GM23338 (cell line): ENCODE results near the gene SAMD4A. TPM values are rescaled to one million over a fixed set of nuclear protein-coding genes. Genes with fewer than 3 reads are reported as not detected.
A peak's percentile ranks its signal among the peaks of the same experiment; 100 is the strongest.

Experiments used
- ATAC-seq: fragments of 200-7000 bp; cut with Tn5 transposase; 3 replicates; pipeline ENCODE4 v1.9.1; 2020
- DNase-seq: peaks from one replicate; pipeline ENCODE4 v3.0.0-alpha.2; 2015; ENCODE audit warnings: low spot score
- H2AFZ ChIP-seq: fragments of 200-600 bp; sonication (generic); 2 replicates; pipeline ENCODE4 v1.8.0; 2016; ENCODE audit warnings: antibody characterized with exemption, mild to moderate bottlenecking, moderate library complexity
- H3F3A ChIP-seq: fragments of 200-600 bp; sonication (generic); replicated peaks from 2 replicates; pipeline ENCODE4 v1.8.0; 2017; ENCODE audit warnings: antibody characterized with exemption, mixed run types, low read depth
- H3K27ac ChIP-seq: fragments of 200-600 bp; sonication (generic); 2 replicates; pipeline ENCODE4 v1.6.1; 2016; ENCODE audit warnings: low read depth
- H3K27me3 ChIP-seq: fragments of 200-600 bp; sonication (generic); 2 replicates; pipeline ENCODE4 v1.8.0; 2016; ENCODE audit warnings: mild to moderate bottlenecking, mixed run types, moderate library complexity; ENCODE audit not compliant: insufficient read depth
- H3K36me3 ChIP-seq: fragments of 200-600 bp; sonication (generic); 2 replicates; pipeline ENCODE4 v1.8.0; 2016; ENCODE audit warnings: mild to moderate bottlenecking; ENCODE audit not compliant: insufficient read depth
- H3K4me1 ChIP-seq: fragments of 200-600 bp; sonication (generic); 2 replicates; pipeline ENCODE4 v1.8.0; 2016; ENCODE audit warnings: mild to moderate bottlenecking, moderate library complexity; ENCODE audit not compliant: insufficient read depth
- H3K4me2 ChIP-seq: fragments of 200-600 bp; sonication (generic); 2 replicates; pipeline ENCODE4 v1.7.1; 2017; ENCODE audit warnings: mixed run types
- H3K4me3 ChIP-seq: fragments of 200-600 bp; sonication (generic); 2 replicates; pipeline ENCODE4 v1.6.1; 2016; ENCODE audit warnings: mixed run types
- H3K79me2 ChIP-seq: fragments of 200-600 bp; sonication (generic); replicated peaks from 2 replicates; pipeline ENCODE4 v1.8.0; 2017; ENCODE audit warnings: mild to moderate bottlenecking; ENCODE audit not compliant: insufficient read depth
- H3K9me2 ChIP-seq: fragments of 200-600 bp; sonication (generic); 2 replicates; pipeline ENCODE4 v1.8.0; 2017; ENCODE audit not compliant: insufficient read depth
- H4K20me1 ChIP-seq: fragments of 200-600 bp; sonication (generic); replicated peaks from 2 replicates; pipeline ENCODE4 v1.8.0; 2017; ENCODE audit warnings: mild to moderate bottlenecking; ENCODE audit not compliant: insufficient read depth
- H3K27ac Mint-ChIP-seq: 2 replicates; pipeline ENCODE4 v1.8.0; 2020; ENCODE audit warnings: inconsistent platforms, mild to moderate bottlenecking, moderate library complexity, mixed read lengths
- H3K27me3 Mint-ChIP-seq: 3 replicates; pipeline ENCODE4 v1.8.0; 2022; ENCODE audit warnings: low read depth, mild to moderate bottlenecking, moderate library complexity, mixed read lengths, inconsistent platforms; ENCODE audit not compliant: insufficient read depth, poor library complexity
- H3K36me3 Mint-ChIP-seq: 3 replicates; pipeline ENCODE4 v1.8.0; 2021; ENCODE audit warnings: low read depth, mild to moderate bottlenecking, inconsistent platforms, moderate library complexity, mixed read lengths
- H3K4me1 Mint-ChIP-seq: 3 replicates; pipeline ENCODE4 v1.8.0; 2020; ENCODE audit warnings: mild to moderate bottlenecking, inconsistent platforms, mixed read lengths
- H3K4me3 Mint-ChIP-seq: 3 replicates; pipeline ENCODE4 v1.8.0; 2021; ENCODE audit warnings: moderate library complexity, mild to moderate bottlenecking, inconsistent platforms, mixed read lengths
- H3K9me3 Mint-ChIP-seq: 3 replicates; pipeline ENCODE4 v1.8.0; 2020; ENCODE audit warnings: moderate library complexity, mild to moderate bottlenecking, inconsistent platforms, mixed read lengths
- CREB1 ChIP-seq: fragments of 250-450 bp; sonication (Bioruptor Pico); IDR thresholded peaks from 2 replicates; pipeline ENCODE4 v1.5.0; 2020; ENCODE audit warnings: low read depth, mild to moderate bottlenecking, moderate library complexity
- EZH2 ChIP-seq: fragments of 200-600 bp; sonication (generic); IDR thresholded peaks from one replicate; pipeline ENCODE4 v1.8.0; 2017; ENCODE audit warnings: antibody characterized with exemption, mild to moderate bottlenecking, low read depth; ENCODE audit not compliant: unreplicated experiment
- JUNB ChIP-seq: IDR thresholded peaks from one replicate; pipeline ENCODE4 v1.6.1; 2016; ENCODE audit warnings: antibody characterized with exemption; ENCODE audit not compliant: unreplicated experiment
- NANOG ChIP-seq: IDR thresholded peaks from 2 replicates; pipeline ENCODE4 v1.6.1; 2016; ENCODE audit warnings: antibody characterized with exemption, borderline replicate concordance
- POLR2AphosphoS5 ChIP-seq: IDR thresholded peaks from 2 replicates; pipeline ENCODE4 v1.6.1; 2016; ENCODE audit warnings: antibody characterized with exemption, low read depth
- STAT1 ChIP-seq: IDR thresholded peaks from one replicate; pipeline ENCODE4 v1.6.1; 2016; ENCODE audit warnings: antibody characterized with exemption; ENCODE audit not compliant: unreplicated experiment
- ZNF114 ChIP-seq: fragments of 250-450 bp; sonication (Bioruptor Pico); IDR thresholded peaks from 2 replicates; pipeline ENCODE4 v1.5.0; 2020; ENCODE audit warnings: mild to moderate bottlenecking, moderate library complexity
- ZNF331 ChIP-seq: fragments of 250-450 bp; sonication (Bioruptor Pico); IDR thresholded peaks from 2 replicates; pipeline ENCODE4 v1.5.0; 2020; ENCODE audit warnings: low read depth, mild to moderate bottlenecking, moderate library complexity
- polyA plus RNA-seq: library from polyadenylated mRNA; unstranded; fragments of >200 nt; fragmentation: Nextera tagmentation; extraction: Ambion mirVana; gene quantifications from 2 replicates; pipeline ENCODE4 v1.2.1, GENCODE V29; 2016
- total RNA-seq: library from RNA; depleted of rRNA; stranded (reverse); fragments of >200 nt; shearing (Covaris generic); gene quantifications from 2 replicates; pipeline ENCODE4 v1.2.3, GENCODE V29; 2014
- TF ChIP-seq, protein P1 (sequence below): IDR thresholded peaks from one replicate; pipeline ENCODE4 v1.6.1; 2018; ENCODE audit warnings: antibody characterized with exemption; ENCODE audit not compliant: unreplicated experiment
- TF ChIP-seq, protein P2 (sequence below): IDR thresholded peaks from 2 replicates; pipeline ENCODE4 v1.6.1; 2016; ENCODE audit warnings: antibody characterized with exemption

The SAMD4A gene
- total and polyA plus RNA-seq, 2 experiments from 2014 or later = 1.6 to 6.9 TPM

DNA sequence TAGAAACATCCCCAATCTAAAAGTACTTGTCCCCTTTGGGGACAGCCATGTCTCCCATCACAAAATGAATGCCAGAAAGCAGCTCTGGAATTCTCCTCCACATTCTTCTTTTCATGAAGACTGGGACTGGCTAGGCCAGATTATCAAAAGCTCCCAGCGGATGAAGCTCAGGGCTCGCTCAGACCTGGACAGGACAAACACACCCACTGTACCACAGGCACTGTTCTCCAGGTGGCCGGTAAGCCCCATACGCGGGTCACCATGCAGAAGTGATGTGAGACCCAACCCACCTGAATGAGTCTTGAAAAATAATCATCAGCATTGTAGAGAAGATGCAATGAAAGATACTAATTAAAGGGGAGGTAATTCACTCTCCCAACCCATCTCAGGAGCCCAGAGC, 250.6 kb downstream of the SAMD4A start:
- Mint-ChIP-seq H3K36me3 (no peaks in the 10 kb centered on the region), H3K27me3 (peaks cover 9% of the 10 kb centered on the region), H3K9me3 (no peaks in the 10 kb centered on the region), H3K27ac (no peak overlapping the region), H3K4me3 (no peak overlapping the region), H3K4me1 (peaks cover 3% of the 10 kb centered on the region; the same call in 1 of the 3 replicates)
- Histone ChIP-seq H3K27me3 (no peaks in the 10 kb centered on the region), H3K4me1 (no peaks in the 10 kb centered on the region), H3K27ac (no peak overlapping the region), H3F3A (no peaks in the 10 kb centered on the region), H3K4me3 (no peak overlapping the region), H4K20me1 (no peaks in the 10 kb centered on the region), H2AFZ (peak overlapping the region; percentile 52; the same call in 1 of the 2 replicates), H3K9me2 (no peaks in the 10 kb centered on the region), H3K79me2 (no peaks in the 10 kb centered on the region), H3K4me2 (no peak overlapping the region), H3K36me3 (no peaks in the 10 kb centered on the region)
- TF ChIP-seq, protein P1, sequence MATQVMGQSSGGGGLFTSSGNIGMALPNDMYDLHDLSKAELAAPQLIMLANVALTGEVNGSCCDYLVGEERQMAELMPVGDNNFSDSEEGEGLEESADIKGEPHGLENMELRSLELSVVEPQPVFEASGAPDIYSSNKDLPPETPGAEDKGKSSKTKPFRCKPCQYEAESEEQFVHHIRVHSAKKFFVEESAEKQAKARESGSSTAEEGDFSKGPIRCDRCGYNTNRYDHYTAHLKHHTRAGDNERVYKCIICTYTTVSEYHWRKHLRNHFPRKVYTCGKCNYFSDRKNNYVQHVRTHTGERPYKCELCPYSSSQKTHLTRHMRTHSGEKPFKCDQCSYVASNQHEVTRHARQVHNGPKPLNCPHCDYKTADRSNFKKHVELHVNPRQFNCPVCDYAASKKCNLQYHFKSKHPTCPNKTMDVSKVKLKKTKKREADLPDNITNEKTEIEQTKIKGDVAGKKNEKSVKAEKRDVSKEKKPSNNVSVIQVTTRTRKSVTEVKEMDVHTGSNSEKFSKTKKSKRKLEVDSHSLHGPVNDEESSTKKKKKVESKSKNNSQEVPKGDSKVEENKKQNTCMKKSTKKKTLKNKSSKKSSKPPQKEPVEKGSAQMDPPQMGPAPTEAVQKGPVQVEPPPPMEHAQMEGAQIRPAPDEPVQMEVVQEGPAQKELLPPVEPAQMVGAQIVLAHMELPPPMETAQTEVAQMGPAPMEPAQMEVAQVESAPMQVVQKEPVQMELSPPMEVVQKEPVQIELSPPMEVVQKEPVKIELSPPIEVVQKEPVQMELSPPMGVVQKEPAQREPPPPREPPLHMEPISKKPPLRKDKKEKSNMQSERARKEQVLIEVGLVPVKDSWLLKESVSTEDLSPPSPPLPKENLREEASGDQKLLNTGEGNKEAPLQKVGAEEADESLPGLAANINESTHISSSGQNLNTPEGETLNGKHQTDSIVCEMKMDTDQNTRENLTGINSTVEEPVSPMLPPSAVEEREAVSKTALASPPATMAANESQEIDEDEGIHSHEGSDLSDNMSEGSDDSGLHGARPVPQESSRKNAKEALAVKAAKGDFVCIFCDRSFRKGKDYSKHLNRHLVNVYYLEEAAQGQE = no peak
- TF ChIP-seq ZNF114 (CRISPR knock-in tag) (no peak), NANOG (no peak)
- no peak for ATAC-seq
- no peak for DNase-seq

DNA sequence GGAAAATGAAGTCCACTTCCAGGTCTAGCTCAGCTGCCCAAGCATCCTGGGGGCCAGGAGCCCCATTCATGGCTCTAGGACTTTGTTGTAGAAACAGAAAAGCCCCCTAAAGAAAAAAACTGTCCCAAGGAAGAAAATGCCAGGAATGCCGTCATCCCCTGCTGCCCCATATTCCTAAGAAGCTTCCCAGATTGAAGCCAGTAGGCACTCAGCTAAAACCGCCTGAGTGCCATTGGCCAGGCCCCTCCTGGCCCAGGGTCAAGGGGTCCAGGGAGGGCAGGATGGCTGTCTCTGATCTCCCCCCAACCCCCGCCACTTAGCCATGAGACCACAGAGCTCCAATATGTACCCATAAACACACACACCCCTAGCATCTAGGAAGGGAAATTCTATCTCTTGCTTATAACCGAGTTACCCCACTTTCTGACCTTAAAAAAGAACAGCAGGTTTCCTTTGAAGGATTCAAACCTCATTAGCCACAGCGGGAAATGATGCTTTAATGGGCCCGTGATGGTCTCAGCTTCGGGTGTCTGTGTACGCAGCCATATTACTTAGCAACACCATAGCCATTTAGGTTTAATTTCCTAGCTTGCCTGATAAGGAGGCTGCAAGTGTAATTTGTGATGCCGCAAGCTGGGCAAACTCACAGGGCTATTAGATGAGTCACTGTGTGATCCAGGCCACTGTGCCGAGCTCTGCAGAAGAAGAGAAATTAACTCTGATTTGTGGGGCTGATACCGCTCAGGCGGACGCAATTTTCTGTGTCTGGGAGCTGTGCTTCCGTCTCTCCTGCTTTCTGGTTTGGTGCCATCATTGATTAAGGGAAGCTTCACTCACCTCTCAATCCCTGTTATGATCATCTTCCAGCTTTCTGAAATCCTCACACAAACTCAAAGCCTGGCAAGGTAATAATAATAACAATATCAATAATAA, 251.5 kb downstream of the SAMD4A start:
- no peak overlapping the region for H3K4me3 ChIP-seq
- TF ChIP-seq NANOG = no peak
- no peak for TF ChIP-seq ZNF114 (CRISPR knock-in tag)
- TF ChIP-seq ZNF331 = no peak
- TF ChIP-seq STAT1 = no peak
- TF ChIP-seq JUNB = no peak
- TF ChIP-seq, protein P1 = no peak
- TF ChIP-seq POLR2AphosphoS5 = no peak
- no peak for TF ChIP-seq CREB1 (CRISPR knock-in tag)
- TF ChIP-seq EZH2 = no peak
- TF ChIP-seq, protein P2, sequence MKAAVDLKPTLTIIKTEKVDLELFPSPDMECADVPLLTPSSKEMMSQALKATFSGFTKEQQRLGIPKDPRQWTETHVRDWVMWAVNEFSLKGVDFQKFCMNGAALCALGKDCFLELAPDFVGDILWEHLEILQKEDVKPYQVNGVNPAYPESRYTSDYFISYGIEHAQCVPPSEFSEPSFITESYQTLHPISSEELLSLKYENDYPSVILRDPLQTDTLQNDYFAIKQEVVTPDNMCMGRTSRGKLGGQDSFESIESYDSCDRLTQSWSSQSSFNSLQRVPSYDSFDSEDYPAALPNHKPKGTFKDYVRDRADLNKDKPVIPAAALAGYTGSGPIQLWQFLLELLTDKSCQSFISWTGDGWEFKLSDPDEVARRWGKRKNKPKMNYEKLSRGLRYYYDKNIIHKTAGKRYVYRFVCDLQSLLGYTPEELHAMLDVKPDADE = no peak

More for the DNA sequence above, 251.5 kb downstream of the SAMD4A start:
- H3K4me3 Mint-ChIP-seq = no peak overlapping the region
- H3K4me2 ChIP-seq = no peak overlapping the region
- H3K4me1 Mint-ChIP-seq = peaks cover 3% of the 10 kb centered on the region; the same call in 1 of the 3 replicates
- H3K36me3 Mint-ChIP-seq = no peaks in the 10 kb centered on the region
- H4K20me1 ChIP-seq = no peaks in the 10 kb centered on the region
- peak overlapping the region; percentile 52; the same call in 1 of the 2 replicates for H2AFZ ChIP-seq
- no peaks in the 10 kb centered on the region for H3F3A ChIP-seq
- peaks cover 9% of the 10 kb centered on the region for H3K27me3 Mint-ChIP-seq
- H3K4me1 ChIP-seq = no peaks in the 10 kb centered on the region
- H3K36me3 ChIP-seq = no peaks in the 10 kb centered on the region
- no peaks in the 10 kb centered on the region for H3K9me2 ChIP-seq
- no peaks in the 10 kb centered on the region for H3K79me2 ChIP-seq
- ATAC-seq (no peak), DNase-seq (no peak)
- H3K27ac ChIP-seq = no peak overlapping the region
- no peak overlapping the region for H3K27ac Mint-ChIP-seq
- H3K27me3 ChIP-seq = no peaks in the 10 kb centered on the region
- no peaks in the 10 kb centered on the region for H3K9me3 Mint-ChIP-seq
